ENCODE measurements around the gene ADIPOR2. TPM values are rescaled to one million over a fixed set of nuclear protein-coding genes. Genes with fewer than 3 reads are reported as not detected.

Gene ADIPOR2
- total and polyA plus RNA-seq, 5 donors from 2014 or later, result 1.8 to 26.3 (median 2.6) TPM

DNA sequence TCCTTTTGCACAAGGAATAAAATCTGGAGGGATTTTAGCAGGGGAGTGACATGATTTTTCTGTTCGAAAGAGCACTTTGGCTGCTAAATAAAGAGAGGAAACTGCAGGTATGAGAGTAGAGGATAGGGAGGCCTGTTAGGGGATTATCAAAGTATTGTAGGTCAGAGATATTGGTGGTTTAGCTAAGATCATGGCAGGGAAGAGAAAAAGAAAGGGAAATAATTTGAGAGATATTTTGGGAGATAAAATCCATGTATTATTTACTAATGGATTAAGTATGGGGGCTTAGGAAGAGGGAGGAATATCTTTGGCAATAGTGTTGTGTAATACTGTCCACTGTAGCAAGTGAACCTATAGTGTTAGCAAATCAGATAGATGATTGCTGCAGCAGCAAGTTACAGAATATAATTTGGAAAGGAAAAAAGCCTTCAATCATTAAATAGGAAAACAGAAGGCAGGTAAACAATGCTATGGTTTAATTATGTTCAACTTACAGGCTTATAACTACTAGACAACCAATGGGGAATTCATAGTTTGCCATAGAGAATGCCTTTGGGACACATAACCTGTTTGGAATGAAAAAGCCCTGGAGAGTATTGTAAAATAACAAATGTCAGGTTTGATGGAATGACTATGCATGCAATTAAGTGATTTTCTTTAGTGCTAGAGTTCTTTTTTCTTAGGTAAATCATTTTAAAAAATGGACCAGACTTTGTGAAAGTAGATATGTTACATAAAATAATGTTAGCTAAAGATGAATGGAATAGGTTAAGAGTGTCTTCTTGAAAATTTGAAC lies 50.5 kb downstream of the ADIPOR2 start:
- Mint-ChIP-seq H3K9me3 (peaks cover 0 to 4% (median 1%) of the 10 kb centered on the region in 7 donors), H3K27me3 (no peaks in the 10 kb centered on the region), H3K27ac (peak overlapping the region in 2 of 3 donors; percentile 10 to 68), H3K36me3 (peaks cover 8% of the 10 kb centered on the region), H3K4me3 (peak overlapping the region in 2 of 4 donors; percentile 3 to 17), H3K4me1 (peaks cover 37 to 65% (median 48%) of the 10 kb centered on the region in 4 donors)
- Histone ChIP-seq H3K4me3 (ENCODE audit: low read depth, low read length) (no peak overlapping the region), H3K9me3 (ENCODE audit: control insufficient read depth in 2 of 2, low read length in 2 of 2) (no peaks in the 10 kb centered on the region), H3K36me3 (ENCODE audit: control insufficient read depth, insufficient read depth, low read length) (no peaks in the 10 kb centered on the region), H3K4me1 (ENCODE audit: control insufficient read depth, insufficient read depth, low read length, poor library complexity, severe bottlenecking) (peaks cover 9% of the 10 kb centered on the region), H3K27ac (ENCODE audit: insufficient read depth, low read length, poor library complexity, severe bottlenecking) (no peak overlapping the region), H3K27me3 (ENCODE audit: control insufficient read depth, insufficient read depth, low read length) (no peaks in the 10 kb centered on the region)
- ATAC-seq (ENCODE audit: low read depth in 2 of 2), result no peak
- no peak for DNase-seq

DNA sequence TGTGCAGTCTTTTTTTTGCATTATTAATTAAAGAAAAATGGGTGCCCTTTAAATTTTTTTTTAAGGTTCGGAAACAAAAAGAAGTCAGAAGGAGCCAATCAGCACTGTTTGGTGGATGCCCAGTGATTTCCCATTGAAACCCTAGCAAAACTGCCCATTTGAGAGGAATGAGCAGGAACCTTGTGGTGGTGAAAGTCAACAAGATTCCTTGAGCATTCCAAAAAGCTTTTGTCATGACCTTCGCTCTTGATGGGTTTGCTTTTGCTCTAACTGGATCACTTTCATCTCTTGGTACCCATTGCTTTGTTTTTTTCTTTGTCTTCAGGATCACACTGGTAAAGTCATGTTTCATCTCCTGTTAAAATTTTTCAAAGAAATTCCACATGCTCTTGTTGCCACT lies 54.1 kb downstream of the ADIPOR2 start:
- no peak overlapping the region for H3K4me3 ChIP-seq (ENCODE audit: low read depth, low read length)
- H3K4me1 ChIP-seq (ENCODE audit: control insufficient read depth, insufficient read depth, low read length, poor library complexity, severe bottlenecking), result peaks cover 9% of the 10 kb centered on the region
- Mint-ChIP-seq H3K9me3 (peaks cover 0 to 18% (median 5%) of the 10 kb centered on the region in 7 donors), H3K4me1 (peaks cover 20 to 48% (median 31%) of the 10 kb centered on the region in 4 donors), H3K4me3 (no peak overlapping the region), H3K27ac (no peak overlapping the region), H3K27me3 (no peaks in the 10 kb centered on the region), H3K36me3 (peaks cover 22% of the 10 kb centered on the region)
- no peak for ATAC-seq (ENCODE audit: low read depth in 2 of 2)
- H3K9me3 ChIP-seq (ENCODE audit: control insufficient read depth in 2 of 2, low read length in 2 of 2), result peaks cover 5 to 11% of the 10 kb centered on the region in 2 experiments
- H3K27me3 ChIP-seq (ENCODE audit: control insufficient read depth, insufficient read depth, low read length), result no peaks in the 10 kb centered on the region
- DNase-seq, result no peak
- H3K36me3 ChIP-seq (ENCODE audit: control insufficient read depth, insufficient read depth, low read length), result no peaks in the 10 kb centered on the region
- no peak overlapping the region for H3K27ac ChIP-seq (ENCODE audit: insufficient read depth, low read length, poor library complexity, severe bottlenecking)

- Mint-ChIP-seq H3K9me3 (peaks cover 0 to 18% (median 5%) of the 10 kb centered on the region in 7 donors), H3K27me3 (no peaks in the 10 kb centered on the region), H3K4me1 (peaks cover 14 to 31% (median 20%) of the 10 kb centered on the region in 4 donors), H3K4me3 (no peak overlapping the region), H3K36me3 (peaks cover 22% of the 10 kb centered on the region), H3K27ac (no peak overlapping the region)
- Histone ChIP-seq H3K27me3 (ENCODE audit: control insufficient read depth, insufficient read depth, low read length) (no peaks in the 10 kb centered on the region), H3K4me3 (ENCODE audit: low read depth, low read length) (no peak overlapping the region), H3K4me1 (ENCODE audit: control insufficient read depth, insufficient read depth, low read length, poor library complexity, severe bottlenecking) (no peaks in the 10 kb centered on the region), H3K27ac (ENCODE audit: insufficient read depth, low read length, poor library complexity, severe bottlenecking) (no peak overlapping the region), H3K9me3 (ENCODE audit: control insufficient read depth in 2 of 2, low read length in 2 of 2) (peaks cover 5 to 11% of the 10 kb centered on the region in 2 experiments), H3K36me3 (ENCODE audit: control insufficient read depth, insufficient read depth, low read length) (no peaks in the 10 kb centered on the region)
- DNase-seq (no peak), ATAC-seq (ENCODE audit: low read depth in 2 of 2) (no peak)
Measured at GRCh38 chr12:1747609-1748008, 56.7 kb downstream of the ADIPOR2 start.

GRCh38 chr12:1749019-1749418 lies 58.1 kb downstream of the ADIPOR2 start:
- peaks cover 21 to 31% (median 22%) of the 10 kb centered on the region in 4 donors for H3K4me1 Mint-ChIP-seq
- no peak overlapping the region for H3K4me3 ChIP-seq (ENCODE audit: low read depth, low read length)
- H3K36me3 Mint-ChIP-seq, result peaks cover 22% of the 10 kb centered on the region
- DNase-seq (no peak), ATAC-seq (ENCODE audit: low read depth in 2 of 2) (no peak)
- no peak overlapping the region for H3K4me3 Mint-ChIP-seq
- H3K27ac ChIP-seq (ENCODE audit: insufficient read depth, low read length, poor library complexity, severe bottlenecking), result no peak overlapping the region
- no peaks in the 10 kb centered on the region for H3K27me3 ChIP-seq (ENCODE audit: control insufficient read depth, insufficient read depth, low read length)
- H3K27ac Mint-ChIP-seq, result no peak overlapping the region
- no peaks in the 10 kb centered on the region for H3K27me3 Mint-ChIP-seq
- peaks cover under 1% of the 10 kb centered on the region for H3K36me3 ChIP-seq (ENCODE audit: control insufficient read depth, insufficient read depth, low read length)
- H3K9me3 ChIP-seq (ENCODE audit: control insufficient read depth in 2 of 2, low read length in 2 of 2), result peaks cover 5 to 11% of the 10 kb centered on the region in 2 experiments
- no peaks in the 10 kb centered on the region for H3K4me1 ChIP-seq (ENCODE audit: control insufficient read depth, insufficient read depth, low read length, poor library complexity, severe bottlenecking)
- H3K9me3 Mint-ChIP-seq, result peaks cover 0 to 18% (median 5%) of the 10 kb centered on the region in 7 donors

DNA sequence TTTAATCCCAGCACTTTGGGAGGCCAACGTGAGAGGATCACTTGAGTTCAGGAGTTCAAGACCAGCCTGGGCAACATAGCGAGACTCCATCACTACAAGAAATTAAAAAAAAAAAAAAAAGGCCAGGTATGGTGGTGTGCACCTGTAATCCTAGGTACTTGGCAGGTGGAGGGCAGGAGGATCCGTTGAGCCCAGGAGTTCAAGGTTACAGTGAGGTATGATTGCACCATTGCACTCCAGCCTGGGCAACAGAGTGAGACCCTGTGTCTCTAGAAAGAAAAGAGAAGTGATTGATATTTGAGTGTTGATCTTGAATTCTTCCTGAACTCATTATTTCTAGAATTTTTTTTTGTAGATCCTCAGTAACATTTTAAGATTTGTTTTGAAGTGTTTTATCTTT lies 59.4 kb downstream of the ADIPOR2 start:
- H3K9me3 ChIP-seq (ENCODE audit: control insufficient read depth in 2 of 2, low read length in 2 of 2), result peaks cover 5 to 11% of the 10 kb centered on the region in 2 experiments
- H3K36me3 Mint-ChIP-seq, result peaks cover 31% of the 10 kb centered on the region
- H3K27ac Mint-ChIP-seq, result no peak overlapping the region
- H3K27me3 ChIP-seq (ENCODE audit: control insufficient read depth, insufficient read depth, low read length), result no peaks in the 10 kb centered on the region
- H3K4me1 ChIP-seq (ENCODE audit: control insufficient read depth, insufficient read depth, low read length, poor library complexity, severe bottlenecking), result no peaks in the 10 kb centered on the region
- H3K27me3 Mint-ChIP-seq, result no peaks in the 10 kb centered on the region
- H3K27ac ChIP-seq (ENCODE audit: insufficient read depth, low read length, poor library complexity, severe bottlenecking), result no peak overlapping the region
- no peak overlapping the region for H3K4me3 Mint-ChIP-seq
- peaks cover 21 to 31% (median 22%) of the 10 kb centered on the region in 4 donors for H3K4me1 Mint-ChIP-seq
- no peak for ATAC-seq (ENCODE audit: low read depth in 2 of 2)
- H3K4me3 ChIP-seq (ENCODE audit: low read depth, low read length), result no peak overlapping the region
- H3K9me3 Mint-ChIP-seq, result peaks cover 0 to 18% (median 5%) of the 10 kb centered on the region in 7 donors
- peaks cover 11% of the 10 kb centered on the region for H3K36me3 ChIP-seq (ENCODE audit: control insufficient read depth, insufficient read depth, low read length)
- DNase-seq, result no peak

GRCh38 chr12:1758376-1758775 lies 67.5 kb downstream of the ADIPOR2 start:
- H3K4me3 ChIP-seq (ENCODE audit: low read depth, low read length), result no peak overlapping the region
- Mint-ChIP-seq H3K4me1 (peaks cover 0 to 19% (median 13%) of the 10 kb centered on the region in 4 donors), H3K27me3 (no peaks in the 10 kb centered on the region), H3K36me3 (peaks cover 49% of the 10 kb centered on the region), H3K9me3 (peaks cover 0 to 1% (median 0%) of the 10 kb centered on the region in 7 donors), H3K4me3 (no peak overlapping the region), H3K27ac (no peak overlapping the region)
- no peak overlapping the region for H3K27ac ChIP-seq (ENCODE audit: insufficient read depth, low read length, poor library complexity, severe bottlenecking)
- H3K36me3 ChIP-seq (ENCODE audit: control insufficient read depth, insufficient read depth, low read length), result peaks cover 34% of the 10 kb centered on the region
- ATAC-seq (ENCODE audit: low read depth in 2 of 2) (no peak), DNase-seq (no peak)
- H3K9me3 ChIP-seq (ENCODE audit: control insufficient read depth in 2 of 2, low read length in 2 of 2), result no peaks in the 10 kb centered on the region
- H3K4me1 ChIP-seq (ENCODE audit: control insufficient read depth, insufficient read depth, low read length, poor library complexity, severe bottlenecking), result no peaks in the 10 kb centered on the region
- H3K27me3 ChIP-seq (ENCODE audit: control insufficient read depth, insufficient read depth, low read length), result no peaks in the 10 kb centered on the region

DNA sequence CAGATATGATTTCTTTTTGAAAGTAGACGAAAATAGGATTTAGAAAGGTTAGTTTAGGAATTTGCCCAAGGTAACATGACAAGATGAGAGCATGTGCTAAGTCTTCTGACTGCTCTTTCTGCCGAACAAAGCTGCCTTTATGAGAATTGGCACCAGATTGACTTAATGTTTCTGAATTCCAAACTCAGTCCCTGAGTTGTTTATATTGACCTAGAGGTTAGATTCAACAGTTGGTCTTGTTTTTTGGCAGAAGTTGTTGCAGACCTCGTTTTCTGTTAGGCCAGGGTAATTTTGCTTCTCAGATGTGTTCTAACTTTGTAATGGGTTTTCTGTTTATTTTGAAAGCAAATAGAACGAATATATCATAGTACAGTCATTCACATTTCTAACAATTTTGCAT lies 68.0 kb downstream of the ADIPOR2 start:
- no peak for ATAC-seq (ENCODE audit: low read depth in 2 of 2)

More for the DNA sequence above, 68.0 kb downstream of the ADIPOR2 start:
- H3K27me3 ChIP-seq (ENCODE audit: control insufficient read depth, insufficient read depth, low read length), result no peaks in the 10 kb centered on the region
- Mint-ChIP-seq H3K36me3 (peaks cover 49% of the 10 kb centered on the region), H3K27me3 (no peaks in the 10 kb centered on the region), H3K9me3 (peaks cover 0 to 1% (median 0%) of the 10 kb centered on the region in 7 donors), H3K4me1 (peaks cover 0 to 19% (median 12%) of the 10 kb centered on the region in 4 donors), H3K4me3 (no peak overlapping the region), H3K27ac (peak overlapping the region in 1 of 3 donors; percentile 26)
- H3K27ac ChIP-seq (ENCODE audit: insufficient read depth, low read length, poor library complexity, severe bottlenecking), result no peak overlapping the region
- peaks cover 34% of the 10 kb centered on the region for H3K36me3 ChIP-seq (ENCODE audit: control insufficient read depth, insufficient read depth, low read length)
- no peak for DNase-seq
- H3K4me3 ChIP-seq (ENCODE audit: low read depth, low read length), result no peak overlapping the region
- H3K9me3 ChIP-seq (ENCODE audit: control insufficient read depth in 2 of 2, low read length in 2 of 2), result no peaks in the 10 kb centered on the region
- H3K4me1 ChIP-seq (ENCODE audit: control insufficient read depth, insufficient read depth, low read length, poor library complexity, severe bottlenecking), result no peaks in the 10 kb centered on the region

Measured in CD4-positive, CD25-positive, alpha-beta regulatory T cell (primary cell).